SK-N-SH (cell line): ENCODE results near the gene TTC21A. TPM values are rescaled to one million over a fixed set of nuclear protein-coding genes. Genes with fewer than 3 reads are reported as not detected.
"Not testable (repeated sequence)": the region's sequence is repeated elsewhere in the genome, so short reads cannot be mapped to it uniquely, and the experiment has no call there.

ENCODE experiments used
- CTCF ChIA-PET: fragments of 300-600, 350-600 bp; formaldehyde crosslinking; extraction: SDS; loops from one replicate; lab custom pipeline; 2021; lab: Yijun Ruan, JAX
- POLR2A ChIA-PET: fragments of 350-600 bp; sonication (Branson Sonifier 250); formaldehyde crosslinking; extraction: SDS; loops from one replicate; lab custom pipeline; 2020; ENCODE audit warnings: antibody characterized with exemption, inconsistent platforms; lab: Yijun Ruan, JAX
- DNase-seq: peaks from one replicate; pipeline ENCODE4 v3.0.0; 2012
- H2AFZ ChIP-seq: fragments of 200-600 bp; sonication (generic); 2 replicates; pipeline ENCODE4 v1.8.1; 2016; ENCODE audit warnings: antibody characterized with exemption, mild to moderate bottlenecking, low read depth
- H3F3A ChIP-seq: fragments of 200-600 bp; sonication (generic); replicated peaks from 2 replicates; pipeline ENCODE3; 2016; ENCODE audit warnings: antibody characterized with exemption, mild to moderate bottlenecking; ENCODE audit not compliant: insufficient read depth
- H3K27ac ChIP-seq, 2 experiments: fragments of 200-500 bp in 1 of 2; fragments of 200-600 bp in 1 of 2; sonication (Bioruptor generic) in 1 of 2; sonication (generic), shearing (Covaris generic) in 1 of 2; 2 replicates each; pipeline versions ENCODE4 v1.5.1 to v1.6.1; 2014 to 2016; ENCODE audit warnings: low read depth in 2 of 2, inconsistent platforms in 1 of 2, low read length in 1 of 2, mild to moderate bottlenecking in 1 of 2, mixed read lengths in 1 of 2
- H3K27me3 ChIP-seq: fragments of 200-600 bp; sonication (generic), shearing (Covaris generic); 2 replicates; pipeline ENCODE4 v1.6.1; 2016; ENCODE audit warnings: mixed run types; ENCODE audit not compliant: insufficient read depth
- H3K36me3 ChIP-seq, 2 experiments: fragments of 200-500 bp in 1 of 2; fragments of 200-600 bp in 1 of 2; sonication (Bioruptor generic) in 1 of 2; sonication (generic) in 1 of 2; replicated peaks in 1 of 2; 2 replicates each; pipeline versions ENCODE3 to v1.5.1; 2014 to 2016; ENCODE audit warnings: low read length in 1 of 2, mild to moderate bottlenecking in 1 of 2; ENCODE audit not compliant: insufficient read depth in 2 of 2, control insufficient read depth in 1 of 2
- H3K4me1 ChIP-seq, 2 experiments: fragments of 200-500 bp in 1 of 2; fragments of 200-600 bp in 1 of 2; sonication (Bioruptor generic) in 1 of 2; sonication (generic), shearing (Covaris generic) in 1 of 2; 2 replicates each; pipeline versions ENCODE4 v1.5.1 to v1.6.1; 2014 to 2016; ENCODE audit warnings: low read depth in 1 of 2, low read length in 1 of 2, mixed run types in 1 of 2; ENCODE audit not compliant: insufficient read depth in 2 of 2, control insufficient read depth in 1 of 2
- H3K4me2 ChIP-seq: fragments of 200-600 bp; sonication (generic), shearing (Covaris generic); 2 replicates; pipeline ENCODE4 v1.6.1; 2017; ENCODE audit warnings: mixed run types
- H3K4me3 ChIP-seq, 2 experiments: fragments of 200-500 bp in 1 of 2; fragments of 200-600 bp in 1 of 2; sonication (Bioruptor generic) in 1 of 2; sonication (generic), shearing (Covaris generic) in 1 of 2; 2 replicates each; pipeline versions ENCODE4 v1.5.1 to v1.8.1; 2014 to 2016; ENCODE audit warnings: low read depth in 2 of 2, inconsistent platforms in 1 of 2, low read length in 1 of 2, mild to moderate bottlenecking in 1 of 2, mixed read lengths in 1 of 2, moderate library complexity in 1 of 2
- H3K79me2 ChIP-seq: fragments of 200-600 bp; sonication (generic); 2 replicates; pipeline ENCODE4 v1.8.1; 2017; ENCODE audit warnings: mild to moderate bottlenecking; ENCODE audit not compliant: insufficient read depth
- H3K9ac ChIP-seq: fragments of 200-600 bp; sonication (generic); 2 replicates; pipeline ENCODE4 v1.6.1; 2017; ENCODE audit warnings: mixed run types
- H3K9me2 ChIP-seq: fragments of 200-600 bp; sonication (generic); 2 replicates; pipeline ENCODE4 v1.6.1; 2017; ENCODE audit warnings: mixed run types
- H3K9me3 ChIP-seq: fragments of 200-600 bp; sonication (generic); 2 replicates; pipeline ENCODE4 v1.6.1; 2017; ENCODE audit warnings: mixed run types, mild to moderate bottlenecking, moderate library complexity
- H4K20me1 ChIP-seq: fragments of 200-600 bp; sonication (generic); 2 replicates; pipeline ENCODE4 v1.6.1; 2017; ENCODE audit warnings: mild to moderate bottlenecking, mixed run types; ENCODE audit not compliant: insufficient read depth
- CHD2 ChIP-seq: fragments of 150-350 bp; IDR thresholded peaks from 2 replicates; pipeline ENCODE4 v1.6.1; 2018; ENCODE audit warnings: low read length; ENCODE audit not compliant: partially characterized antibody
- EP300 ChIP-seq, 2 experiments: IDR thresholded peaks; 2 replicates each; pipeline versions ENCODE4 v1.4.0 to v1.6.1; 2012; ENCODE audit warnings: borderline replicate concordance in 1 of 2, low read depth in 1 of 2, low read length in 1 of 2
- EZH2phosphoT487 ChIP-seq: fragments of 200-600 bp; sonication (generic); IDR thresholded peaks from 2 replicates; pipeline ENCODE4 v1.6.1; 2017; ENCODE audit warnings: low read depth, mixed run types, mild to moderate bottlenecking, antibody characterized with exemption, moderate library complexity, borderline replicate concordance
- GABPA ChIP-seq: IDR thresholded peaks from 2 replicates; pipeline ENCODE4 v1.4.0; 2012; ENCODE audit warnings: low read depth, mild to moderate bottlenecking
- MAX ChIP-seq: IDR thresholded peaks from 2 replicates; pipeline ENCODE4 v1.4.0; 2012; ENCODE audit warnings: low read depth
- MXI1 ChIP-seq: IDR thresholded peaks from 2 replicates; pipeline ENCODE4 v1.6.1; 2012; ENCODE audit warnings: mild to moderate bottlenecking, low read depth, low read length, improper control_type of control experiment
- NFIC ChIP-seq: IDR thresholded peaks from 2 replicates; pipeline ENCODE4 v1.4.0; 2012; ENCODE audit warnings: borderline replicate concordance
- POLR2AphosphoS5 ChIP-seq: IDR thresholded peaks from 2 replicates; pipeline ENCODE4 v1.6.1; 2012; ENCODE audit warnings: low read depth, low read length
- RAD21 ChIP-seq: IDR thresholded peaks from 2 replicates; pipeline ENCODE4 v1.6.1; 2012; ENCODE audit warnings: mild to moderate bottlenecking, low read length
- SIN3A ChIP-seq: IDR thresholded peaks from 2 replicates; pipeline ENCODE4 v1.6.1; 2012; ENCODE audit warnings: low read depth, mild to moderate bottlenecking, low read length, moderate library complexity, borderline replicate concordance
- TAF1 ChIP-seq: IDR thresholded peaks from 2 replicates; pipeline ENCODE4 v1.6.1; 2012; ENCODE audit warnings: low read depth, mild to moderate bottlenecking, low read length, moderate library complexity, borderline replicate concordance
- TEAD4 ChIP-seq: IDR thresholded peaks from 2 replicates; pipeline ENCODE4 v1.4.0; 2012; ENCODE audit warnings: mild to moderate bottlenecking, borderline replicate concordance; ENCODE audit not compliant: insufficient read depth
- WGBS: methylation state at CpG from one replicate; pipeline ENCODE4 v1.1.6; 2017; ENCODE audit warnings: low lambda C conversion rate; 5-methylcytosine and 5-hydroxymethylcytosine counted together
- polyA plus RNA-seq, 3 experiments: library from polyadenylated mRNA; depleted of rRNA; stranded (reverse); fragments of >200 nt; gene quantifications; 2 replicates each; pipeline ENCODE4 v1.2.3, GENCODE V29; 2012
- TF ChIP-seq, protein P1 (sequence below): IDR thresholded peaks from 2 replicates; pipeline ENCODE4 v1.4.0; 2012; ENCODE audit warnings: low read depth, borderline replicate concordance
- TF ChIP-seq, protein P2 (sequence below): IDR thresholded peaks from 2 replicates; pipeline ENCODE4 v1.6.1; 2012; ENCODE audit warnings: mild to moderate bottlenecking, low read depth, low read length, moderate library complexity

TTC21A gene
- 3.9 and 4.2 TPM in 2 replicates for polyA plus RNA-seq (2012; rRNA removed)
- 1.0 and 1.5 TPM in 2 replicates for polyA plus RNA-seq (2012; cell fraction: cytosol; rRNA removed)
- polyA plus RNA-seq (2012; cell fraction: nucleus; rRNA removed) = 20.1 and 22.2 TPM in 2 replicates

- Histone ChIP-seq H3K27ac (peak within 1 kb of the TSS; percentile 80 to 82), H3K36me3 (peaks cover 0 to 8% of the 10 kb centered on the region in 2 experiments), H2AFZ (peak within 1 kb of the TSS; percentile 89), H3K4me3 (peak within 1 kb of the TSS; percentile 97 to 99), H3K79me2 (peaks cover 45% of the 10 kb centered on the region), H4K20me1 (peaks cover 32% of the 10 kb centered on the region), H3K27me3 (no peaks in the 10 kb centered on the region), H3F3A (no peaks in the 10 kb centered on the region), H3K9me3 (no peaks in the 10 kb centered on the region), H3K4me1 (peaks cover 4 to 25% of the 10 kb centered on the region in 2 experiments; a peak in 2 of 4 replicates), H3K9ac (peak within 1 kb of the TSS; percentile 91), H3K9me2 (no peaks in the 10 kb centered on the region), H3K4me2 (peak within 1 kb of the TSS; percentile 99)
- DNase-seq = peak; percentile 92
- ChIA-PET POLR2A (no interaction called here), CTCF (interaction anchor here (0.5 to 2.6 kb wide), 9 partner anchors 9 to 185 kb away, joined by 3 to 14 read pairs (median 3); no protein-coding TSS in a partner anchor)
- TF ChIP-seq NFIC = 0 out of 2 replicates have a peak, but pooled peaks have one; percentile 11
- peak; percentile 95 for TF ChIP-seq MXI1
- TF ChIP-seq EP300 (IDR thresholded peaks at IDR 0.05; ENCODE audit: borderline replicate concordance in 1 of 2, low read depth in 1 of 2, low read length in 1 of 2) = peak in 1 of 2 experiments; percentile 7; a peak in 1 of 4 replicates
- TF ChIP-seq MAX = peak; percentile 33; the same call in 1 of the 2 replicates
- TF ChIP-seq, protein P1, sequence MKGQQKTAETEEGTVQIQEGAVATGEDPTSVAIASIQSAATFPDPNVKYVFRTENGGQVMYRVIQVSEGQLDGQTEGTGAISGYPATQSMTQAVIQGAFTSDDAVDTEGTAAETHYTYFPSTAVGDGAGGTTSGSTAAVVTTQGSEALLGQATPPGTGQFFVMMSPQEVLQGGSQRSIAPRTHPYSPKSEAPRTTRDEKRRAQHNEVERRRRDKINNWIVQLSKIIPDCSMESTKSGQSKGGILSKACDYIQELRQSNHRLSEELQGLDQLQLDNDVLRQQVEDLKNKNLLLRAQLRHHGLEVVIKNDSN = peak; percentile 49; the same call in 1 of the 2 replicates
- TF ChIP-seq TAF1 = peak; percentile 41; the same call in 1 of the 2 replicates
- TF ChIP-seq, protein P2, sequence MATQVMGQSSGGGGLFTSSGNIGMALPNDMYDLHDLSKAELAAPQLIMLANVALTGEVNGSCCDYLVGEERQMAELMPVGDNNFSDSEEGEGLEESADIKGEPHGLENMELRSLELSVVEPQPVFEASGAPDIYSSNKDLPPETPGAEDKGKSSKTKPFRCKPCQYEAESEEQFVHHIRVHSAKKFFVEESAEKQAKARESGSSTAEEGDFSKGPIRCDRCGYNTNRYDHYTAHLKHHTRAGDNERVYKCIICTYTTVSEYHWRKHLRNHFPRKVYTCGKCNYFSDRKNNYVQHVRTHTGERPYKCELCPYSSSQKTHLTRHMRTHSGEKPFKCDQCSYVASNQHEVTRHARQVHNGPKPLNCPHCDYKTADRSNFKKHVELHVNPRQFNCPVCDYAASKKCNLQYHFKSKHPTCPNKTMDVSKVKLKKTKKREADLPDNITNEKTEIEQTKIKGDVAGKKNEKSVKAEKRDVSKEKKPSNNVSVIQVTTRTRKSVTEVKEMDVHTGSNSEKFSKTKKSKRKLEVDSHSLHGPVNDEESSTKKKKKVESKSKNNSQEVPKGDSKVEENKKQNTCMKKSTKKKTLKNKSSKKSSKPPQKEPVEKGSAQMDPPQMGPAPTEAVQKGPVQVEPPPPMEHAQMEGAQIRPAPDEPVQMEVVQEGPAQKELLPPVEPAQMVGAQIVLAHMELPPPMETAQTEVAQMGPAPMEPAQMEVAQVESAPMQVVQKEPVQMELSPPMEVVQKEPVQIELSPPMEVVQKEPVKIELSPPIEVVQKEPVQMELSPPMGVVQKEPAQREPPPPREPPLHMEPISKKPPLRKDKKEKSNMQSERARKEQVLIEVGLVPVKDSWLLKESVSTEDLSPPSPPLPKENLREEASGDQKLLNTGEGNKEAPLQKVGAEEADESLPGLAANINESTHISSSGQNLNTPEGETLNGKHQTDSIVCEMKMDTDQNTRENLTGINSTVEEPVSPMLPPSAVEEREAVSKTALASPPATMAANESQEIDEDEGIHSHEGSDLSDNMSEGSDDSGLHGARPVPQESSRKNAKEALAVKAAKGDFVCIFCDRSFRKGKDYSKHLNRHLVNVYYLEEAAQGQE = no peak; the same call in 1 of the 2 replicates
- peak; percentile 5; the same call in 1 of the 2 replicates for TF ChIP-seq RAD21
- no peak for TF ChIP-seq EZH2phosphoT487
- TF ChIP-seq TEAD4 = no peak
- TF ChIP-seq POLR2AphosphoS5 = peak; percentile 48; the same call in 1 of the 2 replicates
- peak; percentile 26 for TF ChIP-seq CHD2
- TF ChIP-seq SIN3A = peak; percentile 84; the same call in 1 of the 2 replicates
- TF ChIP-seq GABPA = 0 out of 2 replicates have a peak, but pooled peaks have one; percentile 13
- WGBS = under 1% methylated on average over 33 of the region's 74 CpGs
Observed at GRCh38 chr3:39107388-39108199, at the start of gene TTC21A, which contains the start of gene GORASP1. TTC21A (plus strand) TSS chr3:39107680; CDS start chr3:39107838, 158 bp downstream. GORASP1 (minus strand) TSS chr3:39107627; CDS start chr3:39107541, 86 bp downstream.

DNA sequence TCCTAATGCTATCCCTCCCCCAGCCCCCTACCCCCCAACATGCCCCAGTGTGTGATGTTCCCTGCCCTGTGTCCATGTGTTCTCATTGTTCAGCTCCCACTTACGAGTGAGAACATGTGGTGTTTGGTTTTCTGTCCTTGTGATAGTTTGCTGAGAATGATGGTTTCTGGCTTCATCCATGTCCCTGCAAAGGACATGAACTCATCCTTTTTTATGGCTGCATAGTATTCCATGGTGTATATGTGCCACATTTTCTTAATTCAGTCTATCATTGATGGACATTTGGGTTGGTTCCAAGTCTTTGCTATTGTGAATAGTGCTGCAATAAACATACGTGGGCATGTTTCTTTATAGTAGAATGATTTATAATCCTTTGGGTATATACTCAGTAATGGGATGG is 46.3 kb upstream of the TTC21A start:
- peaks cover 78% of the 10 kb centered on the region for H3K79me2 ChIP-seq

More for the DNA sequence above, 46.3 kb upstream of the TTC21A start:
- H3K27me3 ChIP-seq, H4K20me1 ChIP-seq, H3K27ac ChIP-seq, H3K9me3 ChIP-seq, H3F3A ChIP-seq, H3K4me1 ChIP-seq, H3K9me2 ChIP-seq, DNase-seq, CTCF ChIA-PET, POLR2A ChIA-PET, H3K4me3 ChIP-seq, H2AFZ ChIP-seq, H3K9ac ChIP-seq, H3K4me2 ChIP-seq: not testable (repeated sequence)
- peaks cover 6 to 11% of the 10 kb centered on the region in 2 experiments for H3K36me3 ChIP-seq
- 89% methylated on average over 2 of the region's 2 CpGs for WGBS
